GM12875 (cell line): ENCODE measurements around the gene SLC38A10.
A peak's percentile ranks its signal among the peaks of the same experiment; 100 is the strongest.

Experiments used
- H3K4me3 ChIP-seq: one replicate; pipeline ENCODE4 v1.5.1; 2011; ENCODE audit warnings: low read depth, low read length, control low read depth
- CTCF ChIP-seq: IDR thresholded peaks from 2 replicates; pipeline ENCODE4 v1.5.1; 2011; ENCODE audit warnings: low read depth, mild to moderate bottlenecking, control low read depth, inconsistent platforms, low read length, moderate library complexity, borderline replicate concordance; ENCODE audit not compliant: insufficient read depth

The SLC38A10 gene

GRCh38 chr17:81218459-81218858 is 76.6 kb downstream of the SLC38A10 start:
- no peak for TF ChIP-seq CTCF
- H3K4me3 ChIP-seq: no peak overlapping the region

- TF ChIP-seq CTCF: no peak
- no peak overlapping the region for H3K4me3 ChIP-seq
These were observed 77.6 kb downstream of the SLC38A10 start for GRCh38 chr17:81217491-81217890.

GRCh38 chr17:81213978-81214377 is 81.1 kb downstream of the SLC38A10 start:
- H3K4me3 ChIP-seq: no peak overlapping the region
- TF ChIP-seq CTCF: no peak

- H3K4me3 ChIP-seq: no peak overlapping the region
- TF ChIP-seq CTCF: no peak
These were observed 82.7 kb downstream of the SLC38A10 start for GRCh38 chr17:81212365-81212764.

- TF ChIP-seq CTCF: no peak
These were observed 84.2 kb downstream of the SLC38A10 start for GRCh38 chr17:81210868-81211267.

GRCh38 chr17:81210466-81210865 is 84.6 kb downstream of the SLC38A10 start:
- H3K4me3 ChIP-seq: no peak overlapping the region
- no peak for TF ChIP-seq CTCF

More at GRCh38 chr17:81210868-81211267, 84.2 kb downstream of the SLC38A10 start:
- H3K4me3 ChIP-seq: peak overlapping the region; percentile 5

GRCh38 chr17:81209141-81209540 is 86.0 kb downstream of the SLC38A10 start:
- no peak for TF ChIP-seq CTCF
- no peak overlapping the region for H3K4me3 ChIP-seq
